Keratinocyte (primary cell): Measurements from ENCODE around the gene MRPS11. TPM values are rescaled to one million over a fixed set of nuclear protein-coding genes. Genes with fewer than 3 reads are reported as not detected.

Source experiments
- DNase-seq: peaks from one replicate; pipeline ENCODE4 v3.0.0-alpha.2; 2011; ENCODE audit warnings: low read depth, missing footprints, low spot score
- FAIRE-seq: peaks from 2 replicates; lab custom pipeline; 2011; peaks lifted over from hg19 to GRCh38; lab: Jason Lieb, UNC
- H2AFZ ChIP-seq: 2 replicates; pipeline ENCODE4 v1.6.0; 2012; ENCODE audit warnings: low read length, control low read depth, inconsistent platforms; ENCODE audit not compliant: control insufficient read depth
- H3K27ac ChIP-seq: 2 replicates; pipeline ENCODE4 v1.5.1; 2011; ENCODE audit warnings: low read length; ENCODE audit not compliant: control insufficient read depth, insufficient read depth
- H3K27me3 ChIP-seq: 3 replicates; pipeline ENCODE4 v1.6.0; 2011; ENCODE audit warnings: low read length; ENCODE audit not compliant: control insufficient read depth, insufficient read depth; ENCODE audit errors: extremely low read depth
- H3K36me3 ChIP-seq, 2 experiments: 2 replicates in 1 of 2; 3 replicates in 1 of 2; pipeline ENCODE4 v1.5.1; 2011; ENCODE audit warnings: low read length in 2 of 2, mild to moderate bottlenecking in 1 of 2; ENCODE audit not compliant: control insufficient read depth in 2 of 2, insufficient read depth in 2 of 2; ENCODE audit errors: extremely low read depth in 1 of 2
- H3K4me1 ChIP-seq: 3 replicates; pipeline ENCODE4 v1.5.1; 2011; ENCODE audit warnings: low read length; ENCODE audit not compliant: control insufficient read depth, insufficient read depth; ENCODE audit errors: extremely low read depth
- H3K4me2 ChIP-seq: 3 replicates; pipeline ENCODE4 v1.6.0; 2011; ENCODE audit warnings: low read depth, low read length; ENCODE audit not compliant: control insufficient read depth, insufficient read depth; ENCODE audit errors: extremely low read depth
- H3K4me3 ChIP-seq, 3 experiments: fragments of 200-600 bp in 1 of 3; sonication (generic) in 1 of 3; 2 replicates in 2 of 3; 3 replicates in 1 of 3; pipeline ENCODE4 v1.5.1; 2011 to 2016; ENCODE audit warnings: low read length in 3 of 3, mild to moderate bottlenecking in 3 of 3, control low read depth in 2 of 3, inconsistent platforms in 1 of 3, low read depth in 1 of 3, mixed read lengths in 1 of 3, mixed run types in 1 of 3, moderate library complexity in 1 of 3; ENCODE audit not compliant: control insufficient read depth in 2 of 3, insufficient read depth in 2 of 3; ENCODE audit errors: extremely low read depth in 1 of 3
- H3K79me2 ChIP-seq: 2 replicates; pipeline ENCODE4 v1.6.0; 2012; ENCODE audit warnings: low read length; ENCODE audit not compliant: control insufficient read depth, insufficient read depth
- H3K9ac ChIP-seq: 3 replicates; pipeline ENCODE4 v1.6.0; 2011; ENCODE audit warnings: low read length; ENCODE audit not compliant: control insufficient read depth, insufficient read depth; ENCODE audit errors: extremely low read depth
- H3K9me1 ChIP-seq: 3 replicates; pipeline ENCODE4 v1.6.0; 2011; ENCODE audit warnings: low read length; ENCODE audit not compliant: control insufficient read depth, insufficient read depth; ENCODE audit errors: extremely low read depth
- H3K9me3 ChIP-seq: 2 replicates; pipeline ENCODE4 v1.5.1; 2012; ENCODE audit warnings: low read depth, low read length; ENCODE audit not compliant: control insufficient read depth
- H4K20me1 ChIP-seq: 3 replicates; pipeline ENCODE4 v1.6.0; 2011; ENCODE audit warnings: low read length; ENCODE audit not compliant: control insufficient read depth, insufficient read depth; ENCODE audit errors: extremely low read depth
- CTCF ChIP-seq, 3 experiments: IDR thresholded peaks in 1 of 3; conservative IDR thresholded peaks in 1 of 3; optimal IDR thresholded peaks in 1 of 3; 2 replicates in 2 of 3; 3 replicates in 1 of 3; pipeline versions ENCODE3 to v1.5.1; 2011; ENCODE audit warnings: low read length in 3 of 3, mild to moderate bottlenecking in 3 of 3, moderate library complexity in 2 of 3, control low read depth in 1 of 3, inconsistent platforms in 1 of 3; ENCODE audit not compliant: insufficient read depth in 2 of 3; ENCODE audit errors: extremely low read depth in 1 of 3
- EZH2 ChIP-seq: IDR thresholded peaks from one replicate; pipeline ENCODE4 v1.6.1; 2012; ENCODE audit warnings: inconsistent platforms, mild to moderate bottlenecking, low read length, moderate library complexity
- dilution Hi-C: fragments of 300-500 bp; cut with MboI; formaldehyde crosslinking; loops from one replicate; pipeline ENCODE4 v1.7.0; 2020; ENCODE audit warnings: low sequenced_read_pairs; ENCODE audit not compliant: extremely low pct_ligation_motif_present
- polyA plus RNA-seq, 5 experiments: library from polyadenylated mRNA; depleted of rRNA in 3 of 5; stranded (reverse) in 3 of 5; stranded (forward) in 1 of 5; unstranded in 1 of 5; fragments of >200 nt; gene quantifications; 1 replicate in 1 of 5; 2 replicates in 3 of 5; 3 replicates in 1 of 5; pipeline versions ENCODE4 v1.2.1 to v1.2.3, GENCODE V29; 2011 to 2012; ENCODE audit warnings: missing spikeins in 2 of 5, low read depth in 1 of 5, low replicate concordance in 1 of 5

MRPS11 gene
- polyA plus RNA-seq, 1 donor (not counting 4 experiments of a cell fraction or from before 2014, with no cell fraction given), result 60.9 TPM

- TF ChIP-seq CTCF (optimal IDR thresholded peaks at IDR 0.05 in 1 of 3, IDR thresholded peaks at IDR 0.05 in 1 of 3, conservative IDR thresholded peaks at IDR 0.05 in 1 of 3; ENCODE audit: extremely low read depth in 1 of 3, insufficient read depth in 2 of 3, low read length in 3 of 3), result no peak
- no peak for TF ChIP-seq EZH2
- dilution Hi-C loops, result no loop called here
- H3K4me2 ChIP-seq, result no peak overlapping the region
- DNase-seq, result no peak
- FAIRE-seq, result no peak
- H3K9me1 ChIP-seq, result no peaks in the 10 kb centered on the region
- H3K27me3 ChIP-seq, result no peaks in the 10 kb centered on the region
- H3K79me2 ChIP-seq, result no peaks in the 10 kb centered on the region
- H3K9me3 ChIP-seq, result no peaks in the 10 kb centered on the region
- no peak overlapping the region for H2AFZ ChIP-seq
- no peaks in the 10 kb centered on the region for H3K4me1 ChIP-seq
- H3K27ac ChIP-seq, result no peak overlapping the region
- no peak overlapping the region for H3K4me3 ChIP-seq
- peaks cover 3 to 10% of the 10 kb centered on the region in 2 experiments for H3K36me3 ChIP-seq
- no peak overlapping the region for H3K9ac ChIP-seq
- no peaks in the 10 kb centered on the region for H4K20me1 ChIP-seq
Observed at GRCh38 chr15:88456733-88457132, 10.8 kb upstream of the MRPS11 start.

- DNase-seq, result no peak
- Histone ChIP-seq H3K27ac (no peak overlapping the region), H3K36me3 (peaks cover 10 to 20% of the 10 kb centered on the region in 2 experiments), H3K27me3 (no peaks in the 10 kb centered on the region), H3K9me3 (no peaks in the 10 kb centered on the region), H3K9ac (no peak overlapping the region), H3K4me3 (no peak overlapping the region), H3K9me1 (no peaks in the 10 kb centered on the region), H3K4me1 (peaks cover 16% of the 10 kb centered on the region), H3K79me2 (peaks cover 34% of the 10 kb centered on the region), H3K4me2 (no peak overlapping the region), H2AFZ (no peak overlapping the region), H4K20me1 (no peaks in the 10 kb centered on the region)
- no peak for TF ChIP-seq CTCF (optimal IDR thresholded peaks at IDR 0.05 in 1 of 3, IDR thresholded peaks at IDR 0.05 in 1 of 3, conservative IDR thresholded peaks at IDR 0.05 in 1 of 3; ENCODE audit: extremely low read depth in 1 of 3, insufficient read depth in 2 of 3, low read length in 3 of 3)
- no peak for TF ChIP-seq EZH2
- no peak for FAIRE-seq
- dilution Hi-C loops, result no loop called here
Observed at GRCh38 chr15:88463870-88464532, 3.5 kb upstream of the MRPS11 start.
